A549 treated with RU486 at 1 μM for 4 hours (cell line): ENCODE measurements around the gene PARVB. TPM values are rescaled to one million over a fixed set of nuclear protein-coding genes. Genes with fewer than 3 reads are reported as not detected.

Source experiments
- total RNA-seq: library from RNA; stranded (reverse); fragments of 200-300 nt; extraction: Qiagen RNA extraction; gene quantifications from 5 replicates; pipeline ENCODE4 v1.2.3, GENCODE V29; 2022; ENCODE audit warnings: low read depth

The PARVB gene
- total RNA-seq, result 38.2 to 42.8 TPM (median 42.0 TPM) in 5 replicates

GRCh38 chr22:44024288-44024921 lies at the start of gene PARVB:
TSS of gene PARVB (plus strand) at chr22:44024302. CDS start at chr22:44024340, 38 bp downstream.

GRCh38 chr22:44180706-44181032 lies 156.6 kb downstream of the PARVB start, which contains the start of gene PARVG:
TSS of gene PARVG (plus strand) at chr22:44180925. CDS start at chr22:44183330, 2,405 bp downstream.

Other genes with a start within 250 kb of the PARVB start
- 0.16 to 0.99 TPM (median 0.36 TPM) in 5 replicates for gene EFCAB6, start 212.0 kb upstream of the PARVB start, total RNA-seq
- not detected in 5 replicates for gene SULT4A1, start 161.8 kb upstream of the PARVB start, total RNA-seq
- gene PNPLA5, start 132.3 kb upstream of the PARVB start, total RNA-seq, result 0.07 TPM in 1 of 5 replicates, not detected in the others
- 0.73 to 0.96 TPM (median 0.82 TPM) in 5 replicates for gene PNPLA3, start 100.5 kb upstream of the PARVB start, total RNA-seq
- 45.6 to 49.8 TPM (median 46.1 TPM) in 5 replicates for gene SAMM50, start 68.9 kb upstream of the PARVB start, total RNA-seq
- gene PARVG, start 156.6 kb downstream of the PARVB start, total RNA-seq, result not detected in 5 replicates